Natural killer cell (primary cell): ENCODE data around the gene ALG5. TPM values are rescaled to one million over a fixed set of nuclear protein-coding genes. Genes with fewer than 3 reads are reported as not detected.

ENCODE experiments used
- ATAC-seq, 3 donors: fragments of 150-1000 bp in 2 of 3; fragments of 200-7000 bp in 1 of 3; cut with Tn5 transposase; 1 replicate in 1 of 3; 2 replicates in 2 of 3; pipeline ENCODE4 v1.10.0; 2021; ENCODE audit warnings: mild to moderate bottlenecking in 2 of 3, moderate library complexity in 2 of 3
- DNase-seq, 2 donors: peaks; one replicate each; pipeline versions ENCODE4 v3.0.0 to v3.0.0-alpha.2; 2013 to 2021; ENCODE audit warnings: mixed read lengths in 1 of 2
- H3K27ac ChIP-seq: one replicate; pipeline ENCODE4 v1.5.1; 2013; ENCODE audit warnings: mild to moderate bottlenecking, low read length
- H3K27me3 ChIP-seq: one replicate; pipeline ENCODE4 v1.6.1; 2013; ENCODE audit warnings: low read length; ENCODE audit not compliant: control insufficient read depth, insufficient read depth
- H3K36me3 ChIP-seq: one replicate; pipeline ENCODE4 v1.6.1; 2013; ENCODE audit warnings: low read length; ENCODE audit not compliant: control insufficient read depth, insufficient read depth
- H3K4me1 ChIP-seq: one replicate; pipeline ENCODE4 v1.6.1; 2013; ENCODE audit warnings: low read length; ENCODE audit not compliant: control insufficient read depth, insufficient read depth
- H3K4me3 ChIP-seq: one replicate; pipeline ENCODE4 v1.5.1; 2013; ENCODE audit warnings: low read length
- H3K9me3 ChIP-seq: one replicate; pipeline ENCODE4 v1.6.1; 2013; ENCODE audit warnings: low read length; ENCODE audit not compliant: control insufficient read depth, insufficient read depth
- H3K27ac Mint-ChIP-seq, 2 donors: one replicate each; pipeline ENCODE4 v1.8.0; 2022; ENCODE audit warnings: mild to moderate bottlenecking in 2 of 2, mixed read lengths in 2 of 2, moderate library complexity in 1 of 2
- H3K27me3 Mint-ChIP-seq, 2 donors: one replicate each; pipeline ENCODE4 v1.8.0; 2022; ENCODE audit warnings: low read depth in 2 of 2, mixed read lengths in 2 of 2
- H3K36me3 Mint-ChIP-seq: one replicate; pipeline ENCODE4 v1.8.0; 2022; ENCODE audit warnings: mixed read lengths
- H3K4me1 Mint-ChIP-seq, 2 donors: one replicate each; pipeline ENCODE4 v1.8.0; 2022; ENCODE audit warnings: mixed read lengths in 2 of 2
- H3K4me3 Mint-ChIP-seq: one replicate; pipeline ENCODE4 v1.8.0; 2022; ENCODE audit warnings: mild to moderate bottlenecking, moderate library complexity, mixed read lengths
- H3K9me3 Mint-ChIP-seq, 2 donors: one replicate each; pipeline ENCODE4 v1.8.0; 2022; ENCODE audit warnings: mixed read lengths in 2 of 2
- CTCF ChIP-seq: fragments of 200-600 bp; IDR thresholded peaks from one replicate; pipeline ENCODE4 v1.8.0; 2022; ENCODE audit warnings: antibody characterized with exemption
- WGBS: methylation state at CpG from one replicate; pipeline ENCODE4 v1.1.7; 2013; ENCODE audit warnings: missing lambda C conversion rate; ENCODE audit not compliant: insufficient coverage; 5-methylcytosine and 5-hydroxymethylcytosine counted together
- intact Hi-C: fragments of 100-400 bp; cut with micrococcal nuclease; formaldehyde crosslinking; loops from one replicate; pipeline ENCODE4 v1.14.2; 2022
- total RNA-seq, 4 donors: library from RNA; stranded (reverse); fragments of 120-200 nt in 1 of 4; gene quantifications; one replicate each; pipeline versions ENCODE4 v1.2.3 to v1.2.4, GENCODE V29; 2013 to 2022

The ALG5 gene
- total RNA-seq, 3 donors from 2014 or later (not counting 1 experiment from before 2014, with no cell fraction given), result 20.2 to 25.0 (median 24.5) TPM

- no peak for DNase-seq
- intact Hi-C loops, result no loop called here
- Mint-ChIP-seq H3K9me3 (no peaks in the 10 kb centered on the region), H3K27ac (no peak overlapping the region), H3K4me3 (no peak overlapping the region), H3K27me3 (peaks cover 28 to 44% of the 10 kb centered on the region in 2 donors), H3K36me3 (no peaks in the 10 kb centered on the region), H3K4me1 (no peaks in the 10 kb centered on the region)
- H3K36me3 ChIP-seq, result no peaks in the 10 kb centered on the region
- H3K27me3 ChIP-seq, result peaks cover under 1% of the 10 kb centered on the region
- no peak overlapping the region for H3K4me3 ChIP-seq
- no peaks in the 10 kb centered on the region for H3K9me3 ChIP-seq
- no peak for ATAC-seq
- no peak for TF ChIP-seq CTCF
- WGBS, result 83% methylated on average over 1 of the region's 2 CpGs
- H3K27ac ChIP-seq, result no peak overlapping the region
- H3K4me1 ChIP-seq, result no peaks in the 10 kb centered on the region
These were observed 86.2 kb downstream of the ALG5 start for GRCh38 chr13:36912973-36913372.

- intact Hi-C loops, result no loop called here
- no peaks in the 10 kb centered on the region for H3K4me1 Mint-ChIP-seq
- no peaks in the 10 kb centered on the region for H3K9me3 Mint-ChIP-seq
These were observed 86.8 kb downstream of the ALG5 start for GRCh38 chr13:36912369-36912768.

GRCh38 chr13:36910545-36910944 lies 88.6 kb downstream of the ALG5 start:
- 90% methylated on average over 1 of the region's 1 CpG for WGBS
- Mint-ChIP-seq H3K27ac (no peak overlapping the region), H3K27me3 (peaks cover 15 to 27% of the 10 kb centered on the region in 2 donors)

More at GRCh38 chr13:36912369-36912768, 86.8 kb downstream of the ALG5 start:
- Mint-ChIP-seq H3K27me3 (peaks cover 25 to 38% of the 10 kb centered on the region in 2 donors), H3K27ac (no peak overlapping the region), H3K36me3 (no peaks in the 10 kb centered on the region), H3K4me3 (no peak overlapping the region)
- H3K9me3 ChIP-seq, result no peaks in the 10 kb centered on the region
- no peak overlapping the region for H3K27ac ChIP-seq
- no peaks in the 10 kb centered on the region for H3K36me3 ChIP-seq
- H3K4me3 ChIP-seq, result no peak overlapping the region
- no peaks in the 10 kb centered on the region for H3K4me1 ChIP-seq
- no peak for TF ChIP-seq CTCF
- no peak for ATAC-seq
- no peak for DNase-seq
- peaks cover 4% of the 10 kb centered on the region for H3K27me3 ChIP-seq

More at GRCh38 chr13:36910545-36910944, 88.6 kb downstream of the ALG5 start:
- Histone ChIP-seq H3K36me3 (no peaks in the 10 kb centered on the region), H3K9me3 (no peaks in the 10 kb centered on the region), H3K4me1 (no peaks in the 10 kb centered on the region), H3K4me3 (no peak overlapping the region), H3K27ac (no peak overlapping the region), H3K27me3 (peaks cover 4% of the 10 kb centered on the region)
- H3K4me1 Mint-ChIP-seq, result no peaks in the 10 kb centered on the region
- H3K4me3 Mint-ChIP-seq, result no peak overlapping the region
- no peaks in the 10 kb centered on the region for H3K36me3 Mint-ChIP-seq
- no peak for ATAC-seq
- TF ChIP-seq CTCF, result no peak
- H3K9me3 Mint-ChIP-seq, result no peaks in the 10 kb centered on the region
- intact Hi-C loops, result no loop called here
- DNase-seq, result no peak
